Mononuclear cell (primary cell): ENCODE data around the gene NPHP3. TPM values are rescaled to one million over a fixed set of nuclear protein-coding genes. Genes with fewer than 3 reads are reported as not detected.
"Not testable (repeated sequence)": the region's sequence is repeated elsewhere in the genome, so short reads cannot be mapped to it uniquely, and the experiment has no call there.

Source experiments
- H3K27me3 ChIP-seq: 2 replicates; pipeline ENCODE4 v1.6.0; 2011; ENCODE audit warnings: low read length, control low read depth; ENCODE audit not compliant: insufficient read depth
- H3K4me1 ChIP-seq: 2 replicates; pipeline ENCODE4 v1.5.1; 2011; ENCODE audit warnings: mild to moderate bottlenecking, low read length, control low read depth; ENCODE audit not compliant: insufficient read depth
- H3K4me3 ChIP-seq: 2 replicates; pipeline ENCODE4 v1.5.1; 2011; ENCODE audit warnings: mild to moderate bottlenecking, low read length, moderate library complexity
- H3K9me3 ChIP-seq: 2 replicates; pipeline ENCODE4 v1.5.1; 2011; ENCODE audit warnings: low read depth, mild to moderate bottlenecking, control low read depth, low read length
- total RNA-seq: library from RNA; depleted of rRNA; stranded (reverse); fragments of >200 nt; gene quantifications from one replicate; pipeline ENCODE4 v1.2.3, GENCODE V29; 2012

NPHP3 gene
- total RNA-seq, 1 donor: 27.3 TPM

GRCh38 chr3:132641837-132642538 is 80.2 kb downstream of the NPHP3 start:
- H3K9me3 ChIP-seq: no peaks in the 10 kb centered on the region
- H3K27me3 ChIP-seq: no peaks in the 10 kb centered on the region
- no peak overlapping the region for H3K4me3 ChIP-seq
- H3K4me1 ChIP-seq: no peaks in the 10 kb centered on the region

- not testable (repeated sequence) for H3K27me3 ChIP-seq, H3K9me3 ChIP-seq, H3K4me1 ChIP-seq, H3K4me3 ChIP-seq
These were observed 80.8 kb downstream of the NPHP3 start for GRCh38 chr3:132641427-132641826.

DNA sequence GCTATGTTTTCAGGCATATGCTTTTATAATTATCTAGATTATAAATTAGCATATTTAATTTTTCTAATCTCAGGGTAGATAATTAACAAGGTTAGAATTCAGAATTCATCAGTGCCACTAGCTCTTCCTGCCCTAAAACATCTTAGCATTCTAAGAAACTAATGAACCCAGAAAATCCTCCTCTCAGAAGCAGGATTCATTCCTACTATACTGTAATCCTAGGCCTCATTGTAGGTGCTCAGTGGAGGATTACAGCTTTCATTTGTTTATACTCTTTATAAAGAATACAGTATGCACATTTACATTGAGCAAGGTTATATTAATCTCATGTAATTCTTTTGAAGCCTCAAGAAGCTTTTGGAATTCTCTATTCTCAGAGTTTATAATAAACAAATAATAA is 83.5 kb downstream of the NPHP3 start:
- Histone ChIP-seq H3K4me1 (no peaks in the 10 kb centered on the region), H3K27me3 (no peaks in the 10 kb centered on the region), H3K4me3 (no peak overlapping the region), H3K9me3 (no peaks in the 10 kb centered on the region)

GRCh38 chr3:132637590-132637989 is 84.6 kb downstream of the NPHP3 start:
- H3K4me3 ChIP-seq: no peak overlapping the region
- no peaks in the 10 kb centered on the region for H3K27me3 ChIP-seq
- H3K4me1 ChIP-seq: no peaks in the 10 kb centered on the region
- no peaks in the 10 kb centered on the region for H3K9me3 ChIP-seq

- Histone ChIP-seq H3K4me3 (no peak overlapping the region), H3K4me1 (no peaks in the 10 kb centered on the region), H3K27me3 (no peaks in the 10 kb centered on the region), H3K9me3 (no peaks in the 10 kb centered on the region)
These were observed 87.2 kb downstream of the NPHP3 start for GRCh38 chr3:132635052-132635451.

Other genes with a start within 250 kb of the NPHP3 start
- gene ACKR4, start 125.1 kb downstream of the NPHP3 start, total RNA-seq: 0.31 TPM
- 29.8 TPM for gene ACAD11, start 62.6 kb downstream of the NPHP3 start, total RNA-seq
- gene UBA5, start 62.1 kb downstream of the NPHP3 start, total RNA-seq: 18.7 TPM